PFSK-1 (cell line): Measurements from ENCODE around the gene LRMDA.

Source experiments
- POLR2AphosphoS5 ChIP-seq: IDR thresholded peaks from 2 replicates; pipeline ENCODE4 v1.6.1; 2012; ENCODE audit warnings: low read depth, mild to moderate bottlenecking, control low read depth, low read length, moderate library complexity
- TAF1 ChIP-seq: IDR thresholded peaks from 2 replicates; pipeline ENCODE4 v1.6.1; 2012; ENCODE audit warnings: low read length, control low read depth, borderline replicate concordance; ENCODE audit not compliant: insufficient read depth

GRCh38 chr10:75950997-75951589 lies 519.7 kb downstream of the LRMDA start:
- TF ChIP-seq TAF1 (no peak), POLR2AphosphoS5 (no peak)
